HL-60 (cell line): ENCODE results near the gene HBA1.

Experiments used
- DNase-seq, 2 experiments: peaks; one replicate each; pipeline ENCODE4 v3.0.0-alpha.2; 2010 to 2020; ENCODE audit warnings: low read depth in 1 of 2, low spot score in 1 of 2
- H3K27ac ChIP-seq: fragments of 250-450 bp; sonication (Bioruptor Pico); replicated peaks from 2 replicates; pipeline ENCODE4 v1.5.1; 2020; ENCODE audit warnings: mild to moderate bottlenecking, moderate library complexity
- H3K27me3 ChIP-seq: fragments of 250-450 bp; sonication (Bioruptor Pico); 2 replicates; pipeline ENCODE4 v1.5.1; 2021; ENCODE audit warnings: mild to moderate bottlenecking, moderate library complexity; ENCODE audit not compliant: insufficient read depth, poor library complexity, severe bottlenecking
- H3K4me3 ChIP-seq: replicated peaks from 2 replicates; pipeline ENCODE4 v1.5.1; 2011; ENCODE audit warnings: mild to moderate bottlenecking, control low read depth, low read length; ENCODE audit not compliant: insufficient read depth
- GABPA ChIP-seq: IDR thresholded peaks from 2 replicates; pipeline ENCODE4 v1.6.1; 2012; ENCODE audit warnings: low read depth
- POLR2AphosphoS5 ChIP-seq: IDR thresholded peaks from 2 replicates; pipeline ENCODE4 v1.6.1; 2012; ENCODE audit warnings: low read depth
- SPI1 ChIP-seq: IDR thresholded peaks from 2 replicates; pipeline ENCODE4 v1.6.1; 2012; ENCODE audit warnings: low read depth, mild to moderate bottlenecking, borderline replicate concordance
- TF ChIP-seq, protein P1 (sequence below): IDR thresholded peaks from 2 replicates; pipeline ENCODE4 v1.6.1; 2012; ENCODE audit warnings: low read depth; ENCODE audit not compliant: insufficient replicate concordance
- TF ChIP-seq, protein P2 (sequence below): IDR thresholded peaks from one replicate; pipeline ENCODE4 v1.5.1; 2011; ENCODE audit warnings: low read length, control low read depth, inconsistent platforms; ENCODE audit not compliant: insufficient read depth

The HBA1 gene

DNA sequence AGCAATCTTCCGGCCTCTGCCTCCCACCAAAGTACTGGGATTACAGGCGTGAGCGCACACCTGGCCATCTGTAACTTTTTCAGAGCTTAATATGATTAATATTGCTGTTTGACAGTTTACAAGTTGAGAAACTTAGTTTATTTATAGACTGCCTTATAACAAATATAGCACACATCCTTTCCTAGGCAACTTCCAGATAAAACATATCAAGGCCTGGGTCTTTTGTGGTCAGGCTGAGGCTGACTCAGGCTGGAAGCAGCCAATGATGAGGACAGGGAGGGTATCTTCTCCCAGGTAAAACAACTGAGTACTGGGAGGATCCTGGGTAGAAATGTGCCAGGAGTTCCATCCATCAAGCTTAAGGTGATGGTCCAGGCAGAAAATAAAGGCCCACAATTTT, 36.5 kb downstream of the HBA1 start:
- Histone ChIP-seq H3K4me3 (no peak overlapping the region), H3K27ac (no peak overlapping the region), H3K27me3 (no peaks in the 10 kb centered on the region)
- TF ChIP-seq GABPA: no peak
- TF ChIP-seq, protein P1, sequence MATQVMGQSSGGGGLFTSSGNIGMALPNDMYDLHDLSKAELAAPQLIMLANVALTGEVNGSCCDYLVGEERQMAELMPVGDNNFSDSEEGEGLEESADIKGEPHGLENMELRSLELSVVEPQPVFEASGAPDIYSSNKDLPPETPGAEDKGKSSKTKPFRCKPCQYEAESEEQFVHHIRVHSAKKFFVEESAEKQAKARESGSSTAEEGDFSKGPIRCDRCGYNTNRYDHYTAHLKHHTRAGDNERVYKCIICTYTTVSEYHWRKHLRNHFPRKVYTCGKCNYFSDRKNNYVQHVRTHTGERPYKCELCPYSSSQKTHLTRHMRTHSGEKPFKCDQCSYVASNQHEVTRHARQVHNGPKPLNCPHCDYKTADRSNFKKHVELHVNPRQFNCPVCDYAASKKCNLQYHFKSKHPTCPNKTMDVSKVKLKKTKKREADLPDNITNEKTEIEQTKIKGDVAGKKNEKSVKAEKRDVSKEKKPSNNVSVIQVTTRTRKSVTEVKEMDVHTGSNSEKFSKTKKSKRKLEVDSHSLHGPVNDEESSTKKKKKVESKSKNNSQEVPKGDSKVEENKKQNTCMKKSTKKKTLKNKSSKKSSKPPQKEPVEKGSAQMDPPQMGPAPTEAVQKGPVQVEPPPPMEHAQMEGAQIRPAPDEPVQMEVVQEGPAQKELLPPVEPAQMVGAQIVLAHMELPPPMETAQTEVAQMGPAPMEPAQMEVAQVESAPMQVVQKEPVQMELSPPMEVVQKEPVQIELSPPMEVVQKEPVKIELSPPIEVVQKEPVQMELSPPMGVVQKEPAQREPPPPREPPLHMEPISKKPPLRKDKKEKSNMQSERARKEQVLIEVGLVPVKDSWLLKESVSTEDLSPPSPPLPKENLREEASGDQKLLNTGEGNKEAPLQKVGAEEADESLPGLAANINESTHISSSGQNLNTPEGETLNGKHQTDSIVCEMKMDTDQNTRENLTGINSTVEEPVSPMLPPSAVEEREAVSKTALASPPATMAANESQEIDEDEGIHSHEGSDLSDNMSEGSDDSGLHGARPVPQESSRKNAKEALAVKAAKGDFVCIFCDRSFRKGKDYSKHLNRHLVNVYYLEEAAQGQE: no peak
- no peak for TF ChIP-seq POLR2AphosphoS5
- TF ChIP-seq, protein P2, sequence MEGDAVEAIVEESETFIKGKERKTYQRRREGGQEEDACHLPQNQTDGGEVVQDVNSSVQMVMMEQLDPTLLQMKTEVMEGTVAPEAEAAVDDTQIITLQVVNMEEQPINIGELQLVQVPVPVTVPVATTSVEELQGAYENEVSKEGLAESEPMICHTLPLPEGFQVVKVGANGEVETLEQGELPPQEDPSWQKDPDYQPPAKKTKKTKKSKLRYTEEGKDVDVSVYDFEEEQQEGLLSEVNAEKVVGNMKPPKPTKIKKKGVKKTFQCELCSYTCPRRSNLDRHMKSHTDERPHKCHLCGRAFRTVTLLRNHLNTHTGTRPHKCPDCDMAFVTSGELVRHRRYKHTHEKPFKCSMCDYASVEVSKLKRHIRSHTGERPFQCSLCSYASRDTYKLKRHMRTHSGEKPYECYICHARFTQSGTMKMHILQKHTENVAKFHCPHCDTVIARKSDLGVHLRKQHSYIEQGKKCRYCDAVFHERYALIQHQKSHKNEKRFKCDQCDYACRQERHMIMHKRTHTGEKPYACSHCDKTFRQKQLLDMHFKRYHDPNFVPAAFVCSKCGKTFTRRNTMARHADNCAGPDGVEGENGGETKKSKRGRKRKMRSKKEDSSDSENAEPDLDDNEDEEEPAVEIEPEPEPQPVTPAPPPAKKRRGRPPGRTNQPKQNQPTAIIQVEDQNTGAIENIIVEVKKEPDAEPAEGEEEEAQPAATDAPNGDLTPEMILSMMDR: no peak
- no peak for TF ChIP-seq SPI1
- DNase-seq: no peak

DNA sequence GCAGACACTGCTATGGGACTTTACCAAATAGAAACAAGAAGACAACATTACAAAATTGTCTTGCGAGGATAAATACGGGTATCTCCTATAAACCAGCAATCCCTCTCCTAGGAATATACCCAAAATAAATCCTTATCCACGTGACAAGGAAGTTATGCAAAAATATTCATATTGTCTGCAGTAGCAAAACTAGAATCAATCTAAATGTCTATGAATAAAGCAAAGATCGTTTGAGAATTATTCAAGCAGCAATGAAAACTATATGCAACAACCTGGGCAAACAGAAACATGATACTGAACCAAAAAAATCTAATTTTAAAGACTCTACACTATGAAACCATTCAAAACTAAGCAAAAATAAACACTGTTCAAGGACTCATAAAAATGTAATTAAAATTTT, 43.5 kb downstream of the HBA1 start:
- Histone ChIP-seq H3K27me3 (no peaks in the 10 kb centered on the region), H3K4me3 (no peak overlapping the region), H3K27ac (no peak overlapping the region)
- no peak for DNase-seq
- TF ChIP-seq GABPA: no peak
- no peak for TF ChIP-seq POLR2AphosphoS5
- TF ChIP-seq, protein P1: no peak
- TF ChIP-seq SPI1: no peak
- TF ChIP-seq, protein P2: no peak
